Measurements from ENCODE around the gene PRM3. TPM values are rescaled to one million over a fixed set of nuclear protein-coding genes. Genes with fewer than 3 reads are reported as not detected.

The PRM3 gene
- total and polyA plus RNA-seq, 12 donors, result not detected

- Histone ChIP-seq H3K4me3 (no peak within 1 kb of the TSS), H3K4me1 (no peaks in the 10 kb centered on the region), H3K9me3 (peaks cover 0 to 3% (median 0%) of the 10 kb centered on the region in 11 donors), H3K36me3 (no peaks in the 10 kb centered on the region), H3K27ac (no peak within 1 kb of the TSS), H3K27me3 (peaks cover 0 to 4% (median 0%) of the 10 kb centered on the region in 7 donors)
- intact Hi-C loops (cut with DNase I), result no loop called here
- TF ChIP-seq CTCF (IDR thresholded peaks at IDR 0.05), result no peak
- WGBS, 2 donors, result 94 to 95% methylated on average over 26 of the region's 26 CpGs
- ATAC-seq (no peak), DNase-seq (no peak)
Measured at GRCh38 chr16:11276143-11276895, 2.9 kb upstream of the PRM3 start, which contains the start of gene PRM2. PRM2 (minus strand) TSS chr16:11276480; CDS start chr16:11276370, 110 bp downstream.

- Histone ChIP-seq H3K4me3 (no peak overlapping the region), H3K27me3 (peaks cover 0 to 4% (median 0%) of the 10 kb centered on the region in 7 donors), H3K4me1 (no peaks in the 10 kb centered on the region), H3K27ac (no peak overlapping the region), H3K9me3 (peaks cover 0 to 3% (median 0%) of the 10 kb centered on the region in 11 donors), H3K36me3 (no peaks in the 10 kb centered on the region)
- TF ChIP-seq CTCF (IDR thresholded peaks at IDR 0.05), result no peak
- DNase-seq (no peak), ATAC-seq (no peak)
- 93 to 98% methylated on average over 7 of the region's 7 CpGs for WGBS, 2 donors
- intact Hi-C loops (cut with DNase I), result no loop called here
Measured at GRCh38 chr16:11274964-11275363, 1.5 kb upstream of the PRM3 start.

- no peak for TF ChIP-seq CTCF (IDR thresholded peaks at IDR 0.05)
- Histone ChIP-seq H3K9me3 (peaks cover 0 to 3% (median 0%) of the 10 kb centered on the region in 11 donors), H3K27me3 (peaks cover 0 to 4% (median 0%) of the 10 kb centered on the region in 7 donors), H3K4me1 (no peaks in the 10 kb centered on the region), H3K36me3 (no peaks in the 10 kb centered on the region), H3K4me3 (no peak overlapping the region), H3K27ac (no peak overlapping the region)
- intact Hi-C loops (cut with DNase I), result no loop called here
- whole genome bisulfite sequencing, 2 donors, result 67 to 75% methylated on average over 3 of the region's 3 CpGs
- DNase-seq (no peak), ATAC-seq (no peak)
Measured at GRCh38 chr16:11273721-11274324, 394 bp upstream of the PRM3 start.

GRCh38 chr16:11272484-11272883 lies 945 bp downstream of the PRM3 start:
- TF ChIP-seq CTCF (IDR thresholded peaks at IDR 0.05), result no peak
- H3K9me3 ChIP-seq, result no peaks in the 10 kb centered on the region
- H3K27me3 ChIP-seq, result peaks cover 0 to 4% (median 0%) of the 10 kb centered on the region in 7 donors
- H3K36me3 ChIP-seq, result no peaks in the 10 kb centered on the region
- no peaks in the 10 kb centered on the region for H3K4me1 ChIP-seq
- 89 to 92% methylated on average over 6 of the region's 6 CpGs for WGBS, 2 donors
- ATAC-seq, result no peak
- no peak overlapping the region for H3K27ac ChIP-seq
- intact Hi-C loops (cut with DNase I), result no loop called here
- DNase-seq, result no peak
- H3K4me3 ChIP-seq, result no peak overlapping the region

Measured in heart right ventricle (tissue), 16 donors.